Liver (tissue), 9 donors: Measurements from ENCODE around the gene TNFAIP8. TPM values are rescaled to one million over a fixed set of nuclear protein-coding genes. Genes with fewer than 3 reads are reported as not detected.

Experiments used
- DNase-seq: peaks from one replicate; pipeline ENCODE4 v3.0.0-alpha.2; 2017; ENCODE audit warnings: low spot score
- H3K27ac ChIP-seq, 2 donors: one replicate each; pipeline ENCODE4 v1.7.0; 2013; ENCODE audit warnings: inconsistent platforms in 2 of 2, low read length in 2 of 2, control low read depth in 1 of 2, low read depth in 1 of 2, mild to moderate bottlenecking in 1 of 2
- H3K27me3 ChIP-seq, 4 donors: one replicate each; pipeline versions ENCODE4 v1.6.1 to v1.7.0; 2013; ENCODE audit warnings: low read length in 3 of 4, inconsistent platforms in 1 of 4, mild to moderate bottlenecking in 1 of 4, moderate library complexity in 1 of 4; ENCODE audit not compliant: control insufficient read depth in 4 of 4, insufficient read depth in 4 of 4
- H3K36me3 ChIP-seq, 4 donors: one replicate each; pipeline versions ENCODE4 v1.6.1 to v1.7.0; 2013; ENCODE audit warnings: low read length in 3 of 4, mild to moderate bottlenecking in 3 of 4, low read depth in 1 of 4, moderate library complexity in 1 of 4; ENCODE audit not compliant: control insufficient read depth in 4 of 4, insufficient read depth in 3 of 4
- H3K4me1 ChIP-seq, 4 donors: one replicate each; pipeline versions ENCODE4 v1.6.1 to v1.7.0; 2013; ENCODE audit warnings: low read length in 3 of 4, mild to moderate bottlenecking in 3 of 4, moderate library complexity in 1 of 4; ENCODE audit not compliant: control insufficient read depth in 4 of 4, insufficient read depth in 4 of 4
- H3K4me3 ChIP-seq, 3 donors: one replicate each; pipeline versions ENCODE4 v1.6.1 to v1.7.0; 2013; ENCODE audit warnings: low read length in 3 of 3, control low read depth in 1 of 3, low read depth in 1 of 3, mild to moderate bottlenecking in 1 of 3
- H3K9ac ChIP-seq, 2 donors: one replicate each; pipeline ENCODE4 v1.7.0; 2013; ENCODE audit warnings: low read length in 2 of 2, mild to moderate bottlenecking in 2 of 2, moderate library complexity in 2 of 2, control low read depth in 1 of 2, low read depth in 1 of 2
- H3K9me3 ChIP-seq, 4 donors: one replicate each; pipeline versions ENCODE4 v1.6.1 to v1.7.0; 2013; ENCODE audit warnings: low read length in 3 of 4; ENCODE audit not compliant: control insufficient read depth in 4 of 4
- EGR1 ChIP-seq, 2 donors: IDR thresholded peaks; 2 replicates each; pipeline ENCODE4 v1.6.1; 2016 to 2018; ENCODE audit warnings: antibody characterized with exemption in 2 of 2, low read depth in 2 of 2
- FOXA1 ChIP-seq: IDR thresholded peaks from 2 replicates; pipeline ENCODE4 v1.6.1; 2016; ENCODE audit warnings: antibody characterized with exemption
- FOXA2 ChIP-seq: IDR thresholded peaks from 2 replicates; pipeline ENCODE4 v1.6.1; 2016; ENCODE audit warnings: antibody characterized with exemption
- GABPA ChIP-seq, 2 donors: IDR thresholded peaks in 1 of 2; conservative IDR thresholded peaks in 1 of 2; 2 replicates each; pipeline ENCODE4 v1.6.1; 2016; ENCODE audit warnings: antibody characterized with exemption in 2 of 2, mild to moderate bottlenecking in 1 of 2, moderate library complexity in 1 of 2
- HNF4A ChIP-seq, 2 donors: conservative IDR thresholded peaks; 2 replicates each; pipeline ENCODE4 v1.6.1; 2016; ENCODE audit warnings: antibody characterized with exemption in 2 of 2, mild to moderate bottlenecking in 2 of 2
- HNF4G ChIP-seq: IDR thresholded peaks from 2 replicates; pipeline ENCODE4 v1.6.1; 2016; ENCODE audit warnings: antibody characterized with exemption
- JUND ChIP-seq, 2 donors: IDR thresholded peaks; 2 replicates each; pipeline ENCODE4 v1.6.1; 2016; ENCODE audit warnings: antibody characterized with exemption in 2 of 2
- NR2F2 ChIP-seq: IDR thresholded peaks from 2 replicates; pipeline ENCODE4 v1.6.1; 2016; ENCODE audit warnings: antibody characterized with exemption
- RXRA ChIP-seq, 2 donors: IDR thresholded peaks; 2 replicates each; pipeline ENCODE4 v1.6.1; 2017 to 2018; ENCODE audit warnings: antibody characterized with exemption in 2 of 2, mild to moderate bottlenecking in 1 of 2
- SP1 ChIP-seq: IDR thresholded peaks from 2 replicates; pipeline ENCODE4 v1.6.1; 2018; ENCODE audit warnings: antibody characterized with exemption, mild to moderate bottlenecking
- TAF1 ChIP-seq: conservative IDR thresholded peaks from 2 replicates; pipeline ENCODE4 v1.6.1; 2016; ENCODE audit warnings: antibody characterized with exemption, mild to moderate bottlenecking
- YY1 ChIP-seq: IDR thresholded peaks from 2 replicates; pipeline ENCODE4 v1.6.1; 2016; ENCODE audit warnings: antibody characterized with exemption, mild to moderate bottlenecking
- WGBS: extraction: QIAGEN DNeasy Blood & Tissue Kit; methylation state at CpG from one replicate; pipeline ENCODE4 v1.1.7; 2013; 5-methylcytosine and 5-hydroxymethylcytosine counted together
- polyA plus RNA-seq, 2 donors: library from polyadenylated mRNA; stranded (reverse) in 1 of 2; unstranded in 1 of 2; fragments of 200-250 nt in 1 of 2; fragments of >200 nt in 1 of 2; fragmentation: Nextera tagmentation in 1 of 2; extraction: Ambion mirVana in 1 of 2; gene quantifications; one replicate each; pipeline versions ENCODE4 v1.2.1 to v1.2.3, GENCODE V29; 2013 to 2015
- total RNA-seq, 2 donors: library from RNA; depleted of rRNA; stranded (reverse); fragments of >200 nt; gene quantifications; one replicate each; pipeline ENCODE4 v1.2.3, GENCODE V29; 2014
- TF ChIP-seq, protein P1 (sequence below): fragments of 150-350 bp; IDR thresholded peaks from 2 replicates; pipeline ENCODE4 v1.5.1; 2017; ENCODE audit warnings: improper control_type of control experiment, low read depth, low read length; ENCODE audit not compliant: missing input control
- TF ChIP-seq, protein P2 (sequence below): IDR thresholded peaks from 2 replicates; pipeline ENCODE4 v1.6.1; 2016; ENCODE audit warnings: antibody characterized with exemption, mild to moderate bottlenecking
- TF ChIP-seq, protein P3 (sequence below): IDR thresholded peaks from 2 replicates; pipeline ENCODE4 v1.6.1; 2016; ENCODE audit warnings: antibody characterized with exemption
- TF ChIP-seq, protein P4 (sequence below): IDR thresholded peaks from 2 replicates; pipeline ENCODE4 v1.6.1; 2016; ENCODE audit warnings: antibody characterized with exemption
- TF ChIP-seq, protein P5 (sequence below): IDR thresholded peaks from 2 replicates; pipeline ENCODE4 v1.6.1; 2016; ENCODE audit warnings: antibody characterized with exemption
- donor health status: healthy.
- donor health status: healthy.
- donor health status: healthy.
- donor health status: healthy.
- donor health status: healthy.

Gene TNFAIP8
- total and polyA plus RNA-seq, 4 donors: 2.6 to 28.6 (median 4.4) TPM

DNA sequence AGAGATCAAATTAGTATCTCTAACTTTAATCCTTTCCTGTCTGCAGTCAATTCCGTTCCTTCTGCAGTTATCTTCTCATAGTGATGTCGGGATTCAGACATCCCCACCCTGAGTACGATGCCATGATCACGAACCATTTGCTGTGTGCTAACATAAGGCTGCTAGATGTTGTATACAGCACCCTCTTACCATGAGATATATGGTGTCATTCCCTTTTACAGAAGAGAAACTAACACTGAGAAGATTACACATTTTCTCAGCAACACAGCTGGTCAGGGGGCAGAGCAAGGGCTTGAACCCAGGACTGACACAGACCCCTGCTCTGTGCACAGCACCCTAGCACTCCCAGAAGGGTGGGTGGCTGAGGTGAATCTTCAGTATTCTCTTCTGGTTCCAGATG is 49.6 kb downstream of the TNFAIP8 start:
- Histone ChIP-seq H3K27ac (no peak overlapping the region), H3K9me3 (no peaks in the 10 kb centered on the region), H3K4me1 (no peaks in the 10 kb centered on the region), H3K36me3 (no peaks in the 10 kb centered on the region), H3K9ac (no peak overlapping the region), H3K27me3 (no peaks in the 10 kb centered on the region), H3K4me3 (no peak overlapping the region)
- TF ChIP-seq, protein P1, sequence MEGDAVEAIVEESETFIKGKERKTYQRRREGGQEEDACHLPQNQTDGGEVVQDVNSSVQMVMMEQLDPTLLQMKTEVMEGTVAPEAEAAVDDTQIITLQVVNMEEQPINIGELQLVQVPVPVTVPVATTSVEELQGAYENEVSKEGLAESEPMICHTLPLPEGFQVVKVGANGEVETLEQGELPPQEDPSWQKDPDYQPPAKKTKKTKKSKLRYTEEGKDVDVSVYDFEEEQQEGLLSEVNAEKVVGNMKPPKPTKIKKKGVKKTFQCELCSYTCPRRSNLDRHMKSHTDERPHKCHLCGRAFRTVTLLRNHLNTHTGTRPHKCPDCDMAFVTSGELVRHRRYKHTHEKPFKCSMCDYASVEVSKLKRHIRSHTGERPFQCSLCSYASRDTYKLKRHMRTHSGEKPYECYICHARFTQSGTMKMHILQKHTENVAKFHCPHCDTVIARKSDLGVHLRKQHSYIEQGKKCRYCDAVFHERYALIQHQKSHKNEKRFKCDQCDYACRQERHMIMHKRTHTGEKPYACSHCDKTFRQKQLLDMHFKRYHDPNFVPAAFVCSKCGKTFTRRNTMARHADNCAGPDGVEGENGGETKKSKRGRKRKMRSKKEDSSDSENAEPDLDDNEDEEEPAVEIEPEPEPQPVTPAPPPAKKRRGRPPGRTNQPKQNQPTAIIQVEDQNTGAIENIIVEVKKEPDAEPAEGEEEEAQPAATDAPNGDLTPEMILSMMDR: no peak
- TF ChIP-seq, protein P2, sequence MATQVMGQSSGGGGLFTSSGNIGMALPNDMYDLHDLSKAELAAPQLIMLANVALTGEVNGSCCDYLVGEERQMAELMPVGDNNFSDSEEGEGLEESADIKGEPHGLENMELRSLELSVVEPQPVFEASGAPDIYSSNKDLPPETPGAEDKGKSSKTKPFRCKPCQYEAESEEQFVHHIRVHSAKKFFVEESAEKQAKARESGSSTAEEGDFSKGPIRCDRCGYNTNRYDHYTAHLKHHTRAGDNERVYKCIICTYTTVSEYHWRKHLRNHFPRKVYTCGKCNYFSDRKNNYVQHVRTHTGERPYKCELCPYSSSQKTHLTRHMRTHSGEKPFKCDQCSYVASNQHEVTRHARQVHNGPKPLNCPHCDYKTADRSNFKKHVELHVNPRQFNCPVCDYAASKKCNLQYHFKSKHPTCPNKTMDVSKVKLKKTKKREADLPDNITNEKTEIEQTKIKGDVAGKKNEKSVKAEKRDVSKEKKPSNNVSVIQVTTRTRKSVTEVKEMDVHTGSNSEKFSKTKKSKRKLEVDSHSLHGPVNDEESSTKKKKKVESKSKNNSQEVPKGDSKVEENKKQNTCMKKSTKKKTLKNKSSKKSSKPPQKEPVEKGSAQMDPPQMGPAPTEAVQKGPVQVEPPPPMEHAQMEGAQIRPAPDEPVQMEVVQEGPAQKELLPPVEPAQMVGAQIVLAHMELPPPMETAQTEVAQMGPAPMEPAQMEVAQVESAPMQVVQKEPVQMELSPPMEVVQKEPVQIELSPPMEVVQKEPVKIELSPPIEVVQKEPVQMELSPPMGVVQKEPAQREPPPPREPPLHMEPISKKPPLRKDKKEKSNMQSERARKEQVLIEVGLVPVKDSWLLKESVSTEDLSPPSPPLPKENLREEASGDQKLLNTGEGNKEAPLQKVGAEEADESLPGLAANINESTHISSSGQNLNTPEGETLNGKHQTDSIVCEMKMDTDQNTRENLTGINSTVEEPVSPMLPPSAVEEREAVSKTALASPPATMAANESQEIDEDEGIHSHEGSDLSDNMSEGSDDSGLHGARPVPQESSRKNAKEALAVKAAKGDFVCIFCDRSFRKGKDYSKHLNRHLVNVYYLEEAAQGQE: no peak
- TF ChIP-seq, protein P3, sequence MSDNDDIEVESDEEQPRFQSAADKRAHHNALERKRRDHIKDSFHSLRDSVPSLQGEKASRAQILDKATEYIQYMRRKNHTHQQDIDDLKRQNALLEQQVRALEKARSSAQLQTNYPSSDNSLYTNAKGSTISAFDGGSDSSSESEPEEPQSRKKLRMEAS: no peak
- no peak for TF ChIP-seq SP1
- TF ChIP-seq FOXA2: no peak
- no peak for TF ChIP-seq NR2F2
- TF ChIP-seq HNF4A (conservative IDR thresholded peaks at IDR 0.05): no peak
- TF ChIP-seq, protein P4, sequence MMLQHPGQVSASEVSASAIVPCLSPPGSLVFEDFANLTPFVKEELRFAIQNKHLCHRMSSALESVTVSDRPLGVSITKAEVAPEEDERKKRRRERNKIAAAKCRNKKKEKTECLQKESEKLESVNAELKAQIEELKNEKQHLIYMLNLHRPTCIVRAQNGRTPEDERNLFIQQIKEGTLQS: no peak
- TF ChIP-seq JUND (IDR thresholded peaks at IDR 0.05): no peak
- TF ChIP-seq TAF1: no peak
- DNase-seq: no peak
- WGBS: 76% methylated on average over 4 of the region's 4 CpGs

DNA sequence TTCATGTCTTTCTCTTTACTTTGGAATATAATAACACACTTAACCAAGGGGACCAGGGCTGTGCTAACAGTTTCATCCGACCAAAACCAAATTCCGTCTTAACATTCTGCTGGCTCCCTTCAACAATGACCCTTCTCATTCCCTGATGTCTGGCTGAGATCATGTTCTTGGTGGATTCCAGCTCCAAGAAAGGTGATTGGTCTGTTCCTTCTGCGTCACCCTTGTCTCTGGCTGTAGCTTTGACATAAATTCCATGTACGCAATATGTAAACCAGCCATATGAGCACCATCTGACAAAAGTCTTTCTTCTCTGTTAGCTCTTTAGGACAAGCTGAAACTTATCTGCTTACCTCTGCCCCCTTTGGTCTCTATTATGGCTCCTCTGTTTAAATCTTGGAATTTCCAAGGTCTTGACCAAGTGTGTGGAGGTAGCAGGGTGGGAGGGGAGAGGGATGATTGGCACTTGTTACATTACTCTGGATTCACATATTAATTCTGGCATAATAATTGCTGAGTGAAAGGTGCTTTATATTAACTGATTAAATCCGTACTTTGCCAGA is 50.8 kb downstream of the TNFAIP8 start:
- DNase-seq: no peak
- Histone ChIP-seq H3K27ac (no peak overlapping the region), H3K27me3 (no peaks in the 10 kb centered on the region), H3K9ac (no peak overlapping the region), H3K4me3 (no peak overlapping the region), H3K9me3 (no peaks in the 10 kb centered on the region), H3K36me3 (no peaks in the 10 kb centered on the region), H3K4me1 (peaks cover 0 to 2% (median 0%) of the 10 kb centered on the region in 4 donors)
- WGBS: 94% methylated on average over 5 of the region's 5 CpGs
- TF ChIP-seq, protein P4: no peak
- TF ChIP-seq RXRA (IDR thresholded peaks at IDR 0.05): no peak
- TF ChIP-seq, protein P1: no peak
- TF ChIP-seq, protein P2: no peak
- no peak for TF ChIP-seq HNF4G
- TF ChIP-seq HNF4A (conservative IDR thresholded peaks at IDR 0.05): no peak
- TF ChIP-seq, protein P5, sequence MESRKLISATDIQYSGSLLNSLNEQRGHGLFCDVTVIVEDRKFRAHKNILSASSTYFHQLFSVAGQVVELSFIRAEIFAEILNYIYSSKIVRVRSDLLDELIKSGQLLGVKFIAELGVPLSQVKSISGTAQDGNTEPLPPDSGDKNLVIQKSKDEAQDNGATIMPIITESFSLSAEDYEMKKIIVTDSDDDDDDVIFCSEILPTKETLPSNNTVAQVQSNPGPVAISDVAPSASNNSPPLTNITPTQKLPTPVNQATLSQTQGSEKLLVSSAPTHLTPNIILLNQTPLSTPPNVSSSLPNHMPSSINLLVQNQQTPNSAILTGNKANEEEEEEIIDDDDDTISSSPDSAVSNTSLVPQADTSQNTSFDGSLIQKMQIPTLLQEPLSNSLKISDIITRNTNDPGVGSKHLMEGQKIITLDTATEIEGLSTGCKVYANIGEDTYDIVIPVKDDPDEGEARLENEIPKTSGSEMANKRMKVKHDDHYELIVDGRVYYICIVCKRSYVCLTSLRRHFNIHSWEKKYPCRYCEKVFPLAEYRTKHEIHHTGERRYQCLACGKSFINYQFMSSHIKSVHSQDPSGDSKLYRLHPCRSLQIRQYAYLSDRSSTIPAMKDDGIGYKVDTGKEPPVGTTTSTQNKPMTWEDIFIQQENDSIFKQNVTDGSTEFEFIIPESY: no peak
- no peak for TF ChIP-seq EGR1 (IDR thresholded peaks at IDR 0.05; ENCODE audit: low read depth in 2 of 2)
- no peak for TF ChIP-seq FOXA1
- TF ChIP-seq, protein P3: no peak
- no peak for TF ChIP-seq JUND (IDR thresholded peaks at IDR 0.05)
- TF ChIP-seq GABPA (IDR thresholded peaks at IDR 0.05 in 1 of 2, conservative IDR thresholded peaks at IDR 0.05 in 1 of 2): no peak
- TF ChIP-seq YY1: no peak
